Limb (tissue), 2 donors: ENCODE data around the gene TBC1D24.

ENCODE experiments used
- DNase-seq, 2 donors: peaks; one replicate each; pipeline ENCODE4 v3.0.0-alpha.2; 2016; ENCODE audit errors: extremely low spot score in 2 of 2

Gene TBC1D24

DNA sequence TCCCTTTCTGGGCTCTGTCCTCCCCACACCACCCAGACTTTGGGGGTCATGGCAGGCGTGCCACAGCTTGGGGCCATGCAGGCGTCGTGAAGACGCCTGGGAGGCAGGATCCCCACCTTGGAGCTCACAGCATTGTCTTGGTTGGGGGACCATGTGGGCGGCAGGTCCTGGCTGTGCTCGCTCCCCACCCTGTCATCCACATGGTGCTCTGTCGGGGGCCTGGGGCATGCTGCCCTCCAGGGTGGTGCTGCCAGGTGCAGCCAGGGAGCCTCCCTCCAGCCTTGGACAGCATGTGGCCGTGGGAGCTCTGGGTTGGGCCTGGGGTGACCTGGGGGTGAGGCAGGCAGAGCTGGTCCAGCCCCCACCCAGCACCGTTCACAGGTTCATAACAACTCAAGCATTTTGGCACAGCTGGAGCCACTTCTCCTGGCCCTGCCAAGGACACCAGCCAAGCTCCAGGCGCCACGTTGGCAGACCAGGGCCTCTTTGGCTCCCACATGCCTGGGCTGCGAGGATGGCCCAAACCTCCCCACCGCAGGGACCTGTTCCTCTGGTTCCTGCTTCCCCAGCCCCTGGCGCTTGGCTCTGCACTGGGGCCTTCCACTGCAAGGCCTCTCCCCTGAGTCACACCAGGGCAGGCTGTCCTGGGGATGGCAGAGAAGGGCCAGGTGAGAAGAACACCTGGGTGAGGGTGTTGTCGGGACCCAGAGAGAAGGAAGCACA lies 23.8 kb downstream of the TBC1D24 start:
- DNase-seq, result no peak

GRCh38 chr16:2499454-2499853 lies 24.5 kb downstream of the TBC1D24 start:
- DNase-seq, result no peak

- no peak for DNase-seq
Observed at GRCh38 chr16:2499890-2500429, 25.0 kb downstream of the TBC1D24 start.

DNA sequence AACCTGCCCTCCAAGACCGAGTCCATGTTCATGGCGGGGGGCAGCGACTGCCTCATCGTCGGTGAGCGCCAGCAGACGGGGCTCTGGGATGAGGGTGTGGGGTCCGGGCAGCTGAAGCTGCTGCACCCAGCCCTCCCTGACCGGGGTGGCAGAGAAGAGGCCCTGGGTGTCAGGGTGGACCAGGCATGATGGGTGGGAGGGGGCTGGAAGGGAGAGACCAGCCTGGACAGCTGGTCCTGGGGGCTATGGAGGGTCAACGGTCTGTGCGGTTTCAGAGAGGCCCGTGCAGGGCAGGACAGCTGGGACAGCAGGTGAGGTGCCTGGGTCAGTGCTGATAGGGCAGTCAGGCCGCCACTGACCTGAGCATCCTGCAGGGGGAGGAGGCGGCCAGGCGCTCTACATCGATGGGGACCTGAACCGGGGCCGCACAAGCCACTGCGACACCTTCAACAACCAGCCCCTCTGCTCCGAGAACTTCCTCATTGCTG lies 25.5 kb downstream of the TBC1D24 start:
- no peak for DNase-seq

DNA sequence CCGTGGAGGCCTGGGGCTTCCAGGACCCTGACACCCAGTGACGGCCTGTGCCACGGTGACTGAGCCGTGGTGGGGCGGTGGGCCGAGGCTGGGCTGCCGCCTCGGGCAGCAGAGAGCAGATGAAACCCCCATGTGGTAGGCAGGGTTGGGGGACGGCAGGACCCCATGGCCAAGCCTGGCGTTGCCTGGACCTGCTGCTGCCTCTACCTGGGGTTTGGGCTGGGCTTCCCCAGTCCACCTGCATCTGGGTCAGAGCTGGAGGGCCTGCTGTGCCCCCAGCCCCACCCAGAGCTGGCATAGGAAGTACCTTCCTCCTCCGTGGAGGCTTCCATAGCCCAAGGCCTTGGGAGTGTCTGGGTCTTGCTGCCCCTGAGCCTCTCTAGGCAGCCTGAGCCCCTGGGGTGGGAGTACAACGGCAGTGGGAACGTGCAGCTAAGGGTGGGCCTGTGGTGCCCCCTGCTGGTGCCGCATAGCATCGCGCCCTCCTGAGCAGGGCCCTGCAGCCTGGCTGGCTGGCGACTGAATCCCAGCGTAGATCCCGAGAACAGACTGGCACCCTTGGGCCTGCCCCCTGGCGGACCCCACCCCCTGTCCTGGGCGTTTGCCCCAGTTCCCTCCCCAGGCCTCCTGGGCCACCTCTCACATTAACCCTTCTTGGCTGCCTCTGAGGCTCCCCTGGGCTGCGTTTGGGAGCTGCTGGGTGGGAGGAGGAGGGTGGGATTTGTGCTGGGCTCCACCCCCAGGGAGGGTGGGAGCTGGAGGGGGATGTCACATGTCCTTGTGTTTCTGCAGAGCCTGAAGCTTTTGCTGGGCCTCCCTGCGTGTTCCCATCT lies 26.2 kb downstream of the TBC1D24 start:
- DNase-seq, result peak; percentile 82 to 93

GRCh38 chr16:2501946-2502895 lies 27.3 kb downstream of the TBC1D24 start:
- no peak for DNase-seq

DNA sequence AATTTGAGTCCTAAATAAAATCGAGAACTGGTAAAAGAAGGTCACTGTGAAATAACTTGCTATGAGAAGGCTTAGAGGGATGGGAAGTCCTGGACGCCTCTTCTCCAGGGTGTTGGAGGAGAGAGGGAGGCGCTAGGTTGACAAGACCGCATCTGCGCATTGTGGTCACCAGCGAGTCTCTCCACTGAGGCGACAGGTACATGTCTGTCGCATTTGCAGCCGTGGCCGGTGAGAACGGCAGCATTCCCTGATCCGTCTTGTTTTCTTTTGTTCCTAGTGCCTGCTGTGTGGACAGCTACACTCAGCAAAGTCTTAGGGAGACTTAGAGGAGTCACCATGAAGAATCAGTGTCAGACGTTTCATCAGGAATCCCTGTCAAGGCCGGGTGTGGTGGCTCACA lies 30.8 kb downstream of the TBC1D24 start:
- no peak for DNase-seq

DNA sequence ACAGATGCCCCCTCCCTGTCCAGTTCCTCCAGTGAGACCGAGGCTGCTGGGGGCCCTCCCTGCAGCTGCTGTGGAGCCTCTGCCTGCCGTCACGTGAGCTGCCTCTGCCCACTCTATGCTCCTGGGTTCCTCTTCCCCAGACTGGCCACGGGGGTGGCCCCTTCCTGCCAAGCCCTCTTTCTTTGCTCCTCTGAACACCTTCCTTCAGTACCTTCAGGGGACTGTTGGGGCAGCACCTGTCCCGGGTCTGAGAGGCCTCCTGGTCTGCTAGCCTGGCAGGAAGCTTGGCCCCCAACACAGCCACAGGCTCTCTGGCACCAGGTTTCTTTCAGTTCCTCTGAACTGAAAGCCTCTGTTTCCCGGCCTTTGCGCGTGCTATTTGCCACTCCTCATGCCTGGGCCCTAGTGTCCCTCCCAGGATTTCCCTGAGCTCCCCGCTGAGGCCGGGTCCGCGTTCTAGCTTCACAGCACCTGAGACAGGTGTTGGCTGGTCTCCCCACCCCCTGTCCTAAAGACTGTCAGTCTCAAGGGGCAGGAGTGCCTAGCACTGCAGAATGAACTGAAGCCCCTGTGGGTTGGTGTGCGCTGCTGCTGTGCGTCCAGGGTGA lies 32.2 kb downstream of the TBC1D24 start:
- DNase-seq, result no peak

- no peak for DNase-seq
Observed at GRCh38 chr16:2507665-2508064, 32.7 kb downstream of the TBC1D24 start.

GRCh38 chr16:2508722-2509400 lies 33.9 kb downstream of the TBC1D24 start:
- no peak for DNase-seq

- DNase-seq, result peak in 1 of 2 donors; percentile 74
Observed at GRCh38 chr16:2511128-2511800, 36.3 kb downstream of the TBC1D24 start.

- peak in 1 of 2 donors; percentile 28 for DNase-seq
Observed at GRCh38 chr16:2511996-2512734, 37.2 kb downstream of the TBC1D24 start.

DNA sequence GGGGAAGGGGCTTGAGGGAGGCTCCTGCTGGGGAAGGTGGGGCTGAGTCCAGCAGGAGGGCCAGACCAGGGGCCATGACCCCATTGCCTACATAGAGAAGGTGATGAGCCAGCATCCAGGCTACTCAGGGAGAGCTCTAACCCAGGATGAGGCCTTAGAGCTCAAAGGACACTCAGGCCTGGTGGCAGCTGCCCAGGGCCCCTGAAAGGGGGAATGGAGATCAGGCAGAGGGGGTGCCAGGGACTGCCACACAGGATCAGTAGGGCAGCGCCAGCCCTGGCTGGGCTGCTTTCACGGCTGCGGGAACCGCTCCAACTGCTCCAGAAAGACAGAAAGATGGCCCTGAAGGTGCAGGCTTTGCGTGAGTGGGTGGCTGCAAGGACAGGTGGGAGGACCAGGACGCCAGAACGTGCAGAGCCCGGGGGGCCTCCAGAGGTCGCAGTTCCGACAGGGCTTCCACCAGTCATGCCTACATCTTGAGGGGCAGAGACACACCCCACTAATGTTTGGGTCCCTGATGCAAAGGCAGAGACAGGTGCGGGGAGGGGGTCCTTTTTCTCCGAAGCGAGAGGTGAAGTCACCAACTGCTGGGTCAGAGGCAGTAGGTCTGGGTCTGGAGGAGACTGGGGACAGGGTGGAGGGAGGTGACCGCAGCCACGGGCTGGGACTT lies 37.9 kb downstream of the TBC1D24 start:
- DNase-seq, result no peak

DNA sequence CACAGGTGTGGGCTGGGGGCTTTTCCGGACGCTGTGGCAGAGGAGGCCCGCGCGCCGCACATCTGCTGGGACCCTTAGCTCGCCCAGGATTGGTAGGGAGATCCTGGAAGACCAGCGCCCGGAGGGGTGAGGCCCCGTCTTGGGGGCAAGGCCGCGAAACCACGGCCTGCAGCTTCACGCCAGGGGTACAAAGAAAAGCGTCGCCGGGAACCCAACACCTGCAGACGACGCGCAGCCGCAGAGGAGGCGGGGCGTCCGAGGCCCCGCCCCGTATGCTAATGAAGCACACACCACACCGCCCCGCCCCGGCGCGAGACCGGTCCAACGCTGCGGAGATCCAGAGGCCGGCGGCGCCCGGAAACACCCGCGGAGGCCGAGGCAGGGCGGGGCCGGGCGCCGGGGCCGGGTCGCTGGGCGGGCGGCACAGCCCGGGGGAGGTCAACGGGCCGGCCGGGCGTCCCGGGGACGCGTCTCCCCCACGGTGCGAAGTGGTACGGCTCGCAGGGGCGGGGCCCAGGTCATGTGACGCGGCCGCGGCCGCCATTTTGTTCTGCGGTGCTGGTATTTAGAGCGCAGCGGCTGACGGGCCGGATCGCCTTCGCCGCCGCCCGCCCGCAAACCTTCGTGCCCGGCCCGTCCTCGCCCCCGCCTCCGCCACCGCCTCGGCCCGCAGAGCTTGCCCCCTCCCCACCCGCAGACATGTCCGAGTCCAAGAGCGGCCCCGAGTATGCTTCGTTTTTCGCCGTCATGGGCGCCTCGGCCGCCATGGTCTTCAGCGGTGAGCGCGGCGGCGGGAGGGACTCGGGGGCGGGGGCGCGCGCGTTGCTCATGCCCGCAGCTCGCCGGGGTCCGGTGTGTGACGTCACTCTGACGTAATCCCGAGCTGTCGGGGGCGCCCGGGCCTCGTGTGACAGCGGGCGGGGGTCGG lies 38.7 kb downstream of the TBC1D24 start, which contains the start of gene ATP6V0C:
Gene ATP6V0C (plus strand): TSS at position 548 of the 928 bp plus-strand sequence. CDS start 152 bp downstream, at position 700.
- DNase-seq, result peak; percentile 86 to 95

GRCh38 chr16:2514333-2515179 lies 39.6 kb downstream of the TBC1D24 start:
- DNase-seq, result no peak

- DNase-seq, result peak in 1 of 2 donors; percentile 27
Observed at GRCh38 chr16:2515180-2515851, 40.4 kb downstream of the TBC1D24 start.
